ENCODE results near the gene LIN52. TPM values are rescaled to one million over a fixed set of nuclear protein-coding genes. Genes with fewer than 3 reads are reported as not detected.
"Not testable (repeated sequence)": the region's sequence is repeated elsewhere in the genome, so short reads cannot be mapped to it uniquely, and the experiment has no call there.

LIN52 gene
- total and polyA plus RNA-seq, 4 donors: 16.1 to 20.8 (median 19.6) TPM

DNA sequence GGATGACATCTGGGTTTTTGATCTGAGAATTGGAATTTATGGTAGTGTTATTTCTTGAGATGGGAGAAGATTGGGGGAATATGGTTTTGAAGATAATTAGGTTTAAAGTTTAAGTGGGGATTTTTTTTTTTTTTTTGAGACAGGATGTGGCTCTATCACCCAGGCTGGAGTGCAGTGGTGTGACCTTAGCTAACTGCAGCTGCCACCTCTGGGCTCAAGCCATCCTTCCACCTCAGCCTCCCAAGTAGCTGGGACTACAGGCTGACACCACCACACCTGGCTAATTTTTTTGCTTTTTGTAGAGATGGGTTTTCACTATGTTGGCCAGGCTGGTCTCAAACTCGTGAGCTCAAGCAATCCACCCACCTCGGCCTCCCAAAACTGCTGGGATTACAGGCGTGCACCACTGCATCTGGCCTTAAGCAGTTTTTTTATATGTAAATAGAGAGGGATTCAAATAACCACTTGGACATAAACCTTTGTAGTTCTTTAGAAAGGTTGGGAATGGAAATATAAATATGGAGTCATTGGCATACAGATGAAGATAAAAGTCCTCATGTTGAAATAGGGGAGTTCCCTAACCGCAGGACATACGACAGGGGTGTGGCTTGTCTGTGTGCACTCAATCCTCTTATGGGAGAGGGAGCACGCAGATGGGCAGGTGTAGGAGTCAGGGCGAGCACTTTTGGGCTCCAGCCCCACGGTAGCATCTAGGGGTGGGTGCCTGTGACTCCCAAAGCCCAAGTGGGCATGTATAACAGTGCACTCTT, 4.7 kb downstream of the LIN52 start:
- H3K4me3 ChIP-seq (ENCODE audit: low read depth, low read length): no peak overlapping the region
- 97% methylated on average over 4 of the region's 8 CpGs for WGBS (ENCODE audit: insufficient coverage)
- H3K27me3 ChIP-seq (ENCODE audit: control insufficient read depth, insufficient read depth, low read length): no peaks in the 10 kb centered on the region

DNA sequence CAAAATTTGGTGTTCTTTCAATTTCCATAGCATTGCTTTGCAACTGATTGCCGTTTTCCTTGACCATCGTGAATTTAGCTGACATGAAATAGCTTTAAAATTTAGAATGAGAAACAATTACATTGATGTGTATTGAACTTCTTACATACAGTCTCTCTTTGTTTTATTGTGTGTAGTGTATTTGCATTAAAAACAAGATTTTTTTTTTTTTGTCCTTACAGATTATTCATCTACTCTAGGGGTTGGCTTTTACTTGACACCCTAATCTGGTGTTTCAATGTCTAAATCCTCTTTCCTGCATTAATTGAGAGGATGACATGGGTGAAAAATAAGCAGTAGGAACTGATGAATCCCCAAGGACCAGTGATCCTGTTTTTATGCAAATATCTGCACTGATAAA, 20.6 kb downstream of the LIN52 start:
- Histone ChIP-seq H3K27ac (ENCODE audit: low read depth, low read length) (no peak overlapping the region), H3K36me3 (ENCODE audit: control insufficient read depth, insufficient read depth, low read length) (peaks cover 25% of the 10 kb centered on the region), H3K9me3 (ENCODE audit: control insufficient read depth, insufficient read depth, low read length) (no peaks in the 10 kb centered on the region), H3K27me3 (ENCODE audit: control insufficient read depth, insufficient read depth, low read length) (no peaks in the 10 kb centered on the region), H3K4me1 (ENCODE audit: control insufficient read depth, insufficient read depth, low read length) (no peaks in the 10 kb centered on the region), H3K4me3 (ENCODE audit: low read depth, low read length) (no peak overlapping the region)
- WGBS (ENCODE audit: insufficient coverage): no CpG with 5 or more reads among the region's 2 CpGs
- no peak for DNase-seq (ENCODE audit: low read depth in 4 of 6, low spot score in 6 of 6)

More for the DNA sequence above, 4.7 kb downstream of the LIN52 start:
- Histone ChIP-seq H3K36me3 (ENCODE audit: control insufficient read depth, insufficient read depth, low read length) (peaks cover 15% of the 10 kb centered on the region), H3K4me1 (ENCODE audit: control insufficient read depth, insufficient read depth, low read length) (peaks cover 7% of the 10 kb centered on the region), H3K27ac (ENCODE audit: low read depth, low read length) (no peak overlapping the region), H3K9me3 (ENCODE audit: control insufficient read depth, insufficient read depth, low read length) (no peaks in the 10 kb centered on the region)
- DNase-seq (ENCODE audit: low read depth in 4 of 6, low spot score in 6 of 6): no peak

DNA sequence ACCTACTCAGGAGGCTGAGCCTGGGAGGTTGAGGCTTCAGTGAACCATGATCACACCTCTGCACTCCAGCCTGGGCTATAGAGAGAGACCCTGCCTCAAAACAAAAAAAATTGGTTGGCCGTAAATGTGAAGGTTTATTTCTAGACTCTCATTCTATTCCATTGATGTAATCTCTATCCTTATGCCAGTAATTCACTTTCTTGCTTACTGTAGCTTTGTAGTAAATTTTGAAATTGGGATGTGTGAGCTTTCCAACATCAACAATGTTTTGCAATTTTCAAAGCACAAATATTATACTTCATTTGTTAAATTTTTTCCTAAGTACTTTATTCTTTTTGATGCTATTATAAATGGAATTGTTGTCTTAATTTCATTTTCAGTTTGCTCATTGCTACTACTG, 24.6 kb downstream of the LIN52 start:
- DNase-seq (ENCODE audit: low read depth in 4 of 6, low spot score in 6 of 6): no peak
- Histone ChIP-seq H3K4me3 (ENCODE audit: low read depth, low read length) (no peak overlapping the region), H3K9me3 (ENCODE audit: control insufficient read depth, insufficient read depth, low read length) (no peaks in the 10 kb centered on the region), H3K36me3 (ENCODE audit: control insufficient read depth, insufficient read depth, low read length) (peaks cover 7% of the 10 kb centered on the region), H3K4me1 (ENCODE audit: control insufficient read depth, insufficient read depth, low read length) (no peaks in the 10 kb centered on the region), H3K27ac (ENCODE audit: low read depth, low read length) (no peak overlapping the region), H3K27me3 (ENCODE audit: control insufficient read depth, insufficient read depth, low read length) (no peaks in the 10 kb centered on the region)
- WGBS (ENCODE audit: insufficient coverage): no CpG with 5 or more reads among the region's 1 CpG

- H3K9me3 ChIP-seq (ENCODE audit: control insufficient read depth, insufficient read depth, low read length); H3K36me3 ChIP-seq (ENCODE audit: control insufficient read depth, insufficient read depth, low read length); H3K4me1 ChIP-seq (ENCODE audit: control insufficient read depth, insufficient read depth, low read length); H3K4me3 ChIP-seq (ENCODE audit: low read depth, low read length); H3K27ac ChIP-seq (ENCODE audit: low read depth, low read length); H3K27me3 ChIP-seq (ENCODE audit: control insufficient read depth, insufficient read depth, low read length): not testable (repeated sequence)
- DNase-seq (ENCODE audit: low read depth in 4 of 6, low spot score in 6 of 6): peak; percentile 12 to 91 (median 40)
- 96% methylated on average over 11 of the region's 13 CpGs for WGBS (ENCODE audit: insufficient coverage)
Measured at GRCh38 chr14:74111395-74112216, 26.9 kb downstream of the LIN52 start.

- H3K36me3 ChIP-seq (ENCODE audit: control insufficient read depth, insufficient read depth, low read length); H3K4me3 ChIP-seq (ENCODE audit: low read depth, low read length); H3K9me3 ChIP-seq (ENCODE audit: control insufficient read depth, insufficient read depth, low read length); H3K4me1 ChIP-seq (ENCODE audit: control insufficient read depth, insufficient read depth, low read length); H3K27me3 ChIP-seq (ENCODE audit: control insufficient read depth, insufficient read depth, low read length); DNase-seq (ENCODE audit: low read depth in 4 of 6, low spot score in 6 of 6); H3K27ac ChIP-seq (ENCODE audit: low read depth, low read length): not testable (repeated sequence)
- no CpG with 5 or more reads among the region's 5 CpGs for WGBS (ENCODE audit: insufficient coverage)
Measured at GRCh38 chr14:74125487-74125886, 40.7 kb downstream of the LIN52 start.

GRCh38 chr14:74126315-74127013, 41.7 kb downstream of the LIN52 start:
- DNase-seq (ENCODE audit: low read depth in 4 of 6, low spot score in 6 of 6): no peak
- Histone ChIP-seq H3K4me1 (ENCODE audit: control insufficient read depth, insufficient read depth, low read length) (no peaks in the 10 kb centered on the region), H3K36me3 (ENCODE audit: control insufficient read depth, insufficient read depth, low read length) (no peaks in the 10 kb centered on the region), H3K9me3 (ENCODE audit: control insufficient read depth, insufficient read depth, low read length) (peaks cover 2% of the 10 kb centered on the region), H3K27me3 (ENCODE audit: control insufficient read depth, insufficient read depth, low read length) (no peaks in the 10 kb centered on the region), H3K4me3 (ENCODE audit: low read depth, low read length) (no peak overlapping the region), H3K27ac (ENCODE audit: low read depth, low read length) (no peak overlapping the region)
- WGBS (ENCODE audit: insufficient coverage): no CpG with 5 or more reads among the region's 1 CpG

DNA sequence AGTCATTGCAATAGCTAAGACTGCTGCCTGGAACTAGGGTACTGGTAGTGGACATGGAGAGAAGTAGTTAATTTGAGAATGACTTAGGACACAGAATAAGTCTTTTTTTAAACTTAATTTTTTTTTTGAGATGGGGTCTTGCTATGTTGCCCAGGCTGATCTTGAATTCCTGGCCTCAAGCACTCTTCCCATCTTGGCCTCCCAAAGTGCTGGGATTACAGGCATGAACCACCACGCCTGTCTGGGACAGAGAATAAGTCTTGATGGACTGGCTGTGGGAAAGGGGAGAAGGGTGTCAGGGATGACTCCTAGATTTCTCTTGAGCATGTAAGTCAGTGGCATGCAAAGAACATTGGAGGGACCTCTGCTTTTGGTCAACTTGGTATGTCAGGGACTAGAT, 42.9 kb downstream of the LIN52 start:
- H3K27me3 ChIP-seq (ENCODE audit: control insufficient read depth, insufficient read depth, low read length): no peaks in the 10 kb centered on the region
- no peak for DNase-seq (ENCODE audit: low read depth in 4 of 6, low spot score in 6 of 6)
- H3K9me3 ChIP-seq (ENCODE audit: control insufficient read depth, insufficient read depth, low read length): peaks cover 2% of the 10 kb centered on the region
- 100% methylated on average over 1 of the region's 1 CpG for WGBS (ENCODE audit: insufficient coverage)
- no peaks in the 10 kb centered on the region for H3K36me3 ChIP-seq (ENCODE audit: control insufficient read depth, insufficient read depth, low read length)
- H3K4me1 ChIP-seq (ENCODE audit: control insufficient read depth, insufficient read depth, low read length): no peaks in the 10 kb centered on the region
- no peak overlapping the region for H3K4me3 ChIP-seq (ENCODE audit: low read depth, low read length)
- no peak overlapping the region for H3K27ac ChIP-seq (ENCODE audit: low read depth, low read length)

DNA sequence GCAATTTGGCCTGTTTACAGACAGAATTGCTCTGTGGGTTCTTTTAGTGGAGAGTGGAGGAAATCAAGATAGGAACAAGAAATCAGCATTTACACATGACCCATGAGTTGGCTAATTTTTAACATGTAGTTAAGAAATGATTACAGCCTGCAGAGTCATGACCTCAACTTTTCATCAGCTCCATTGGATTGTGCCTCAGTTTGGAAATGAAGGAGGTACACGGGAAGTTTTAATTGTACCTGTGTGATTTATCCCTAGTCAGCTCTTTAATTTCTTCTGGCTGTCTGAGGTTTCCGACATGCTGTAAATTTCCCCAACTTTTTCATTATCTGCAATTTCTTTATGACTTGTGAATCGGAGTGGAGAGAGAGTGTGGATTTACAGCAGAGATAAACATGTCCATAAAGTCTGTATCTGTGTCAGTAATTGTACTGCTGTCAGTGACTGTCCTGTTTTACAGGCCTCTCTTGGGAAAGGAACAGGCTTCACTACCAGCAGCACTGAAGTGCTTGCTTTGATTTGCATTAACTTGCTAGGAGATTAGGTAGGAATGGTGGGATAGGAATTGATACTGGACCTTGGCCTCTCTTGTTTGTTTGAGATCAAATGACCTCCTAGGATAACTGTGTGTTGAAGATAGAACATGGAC, 49.2 kb downstream of the LIN52 start:
- 17% methylated on average over 1 of the region's 3 CpGs for WGBS (ENCODE audit: insufficient coverage)

GRCh38 chr14:74134484-74134883, 49.7 kb downstream of the LIN52 start:
- no peaks in the 10 kb centered on the region for H3K4me1 ChIP-seq (ENCODE audit: control insufficient read depth, insufficient read depth, low read length)
- no peak overlapping the region for H3K27ac ChIP-seq (ENCODE audit: low read depth, low read length)

More for the DNA sequence above, 49.2 kb downstream of the LIN52 start:
- no peaks in the 10 kb centered on the region for H3K36me3 ChIP-seq (ENCODE audit: control insufficient read depth, insufficient read depth, low read length)
- no peaks in the 10 kb centered on the region for H3K9me3 ChIP-seq (ENCODE audit: control insufficient read depth, insufficient read depth, low read length)
- no peak overlapping the region for H3K4me3 ChIP-seq (ENCODE audit: low read depth, low read length)
- H3K4me1 ChIP-seq (ENCODE audit: control insufficient read depth, insufficient read depth, low read length): no peaks in the 10 kb centered on the region
- H3K27ac ChIP-seq (ENCODE audit: low read depth, low read length): no peak overlapping the region
- DNase-seq (ENCODE audit: low read depth in 4 of 6, low spot score in 6 of 6): no peak
- no peaks in the 10 kb centered on the region for H3K27me3 ChIP-seq (ENCODE audit: control insufficient read depth, insufficient read depth, low read length)

More at GRCh38 chr14:74134484-74134883, 49.7 kb downstream of the LIN52 start:
- no peak for DNase-seq (ENCODE audit: low read depth in 4 of 6, low spot score in 6 of 6)
- Histone ChIP-seq H3K9me3 (ENCODE audit: control insufficient read depth, insufficient read depth, low read length) (no peaks in the 10 kb centered on the region), H3K27me3 (ENCODE audit: control insufficient read depth, insufficient read depth, low read length) (no peaks in the 10 kb centered on the region), H3K36me3 (ENCODE audit: control insufficient read depth, insufficient read depth, low read length) (no peaks in the 10 kb centered on the region), H3K4me3 (ENCODE audit: low read depth, low read length) (no peak overlapping the region)

All from spinal cord (tissue), 10 donors.